HG03521 (cell line): ENCODE results near the gene PSMB8.

ENCODE experiments used
- ATAC-seq: cut with Tn5 transposase; IDR thresholded peaks from one replicate; pipeline ENCODE4 v1.9.1; 2021; ENCODE audit warnings: mild to moderate bottlenecking, moderate library complexity; ENCODE audit not compliant: unreplicated experiment

Gene PSMB8

DNA sequence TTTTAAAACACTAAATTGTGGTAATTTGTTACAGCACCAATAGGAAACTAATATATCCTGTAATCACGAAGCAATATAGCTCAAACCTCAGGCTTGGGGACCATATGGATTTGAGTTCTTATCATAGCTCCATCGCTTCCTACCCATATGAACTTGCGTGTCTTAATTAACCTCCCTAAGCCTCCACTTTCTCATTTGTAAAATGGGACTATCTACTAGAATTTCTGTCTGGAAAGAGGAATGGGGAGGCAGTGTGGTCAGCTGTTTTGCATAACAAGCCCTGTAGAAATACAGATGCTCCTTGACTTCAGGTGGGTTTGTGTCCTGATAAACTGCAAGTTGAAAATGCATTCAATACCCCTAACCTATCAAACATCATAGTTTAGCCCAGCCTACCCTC is 44.1 kb downstream of the PSMB8 start:
- ATAC-seq = no peak

DNA sequence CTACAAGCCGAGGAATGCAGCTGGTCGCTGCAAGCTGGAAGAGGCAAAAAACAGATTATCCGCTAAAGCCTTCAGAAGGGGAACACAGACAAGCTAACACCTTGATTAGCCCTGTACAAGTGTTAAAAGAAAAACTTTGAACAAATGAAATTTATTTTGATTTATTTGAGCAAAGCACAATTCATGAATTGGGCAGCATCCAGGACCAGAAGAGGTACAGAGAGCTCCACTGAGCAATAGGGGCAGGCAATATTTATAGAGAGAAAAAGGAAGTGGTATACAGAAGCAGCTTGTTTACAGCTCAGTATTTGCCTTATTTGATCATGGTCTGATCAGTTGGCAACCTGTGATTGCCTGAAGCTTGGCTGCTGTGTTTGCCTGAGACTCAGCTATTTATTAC is 44.7 kb downstream of the PSMB8 start:
- no peak for ATAC-seq

DNA sequence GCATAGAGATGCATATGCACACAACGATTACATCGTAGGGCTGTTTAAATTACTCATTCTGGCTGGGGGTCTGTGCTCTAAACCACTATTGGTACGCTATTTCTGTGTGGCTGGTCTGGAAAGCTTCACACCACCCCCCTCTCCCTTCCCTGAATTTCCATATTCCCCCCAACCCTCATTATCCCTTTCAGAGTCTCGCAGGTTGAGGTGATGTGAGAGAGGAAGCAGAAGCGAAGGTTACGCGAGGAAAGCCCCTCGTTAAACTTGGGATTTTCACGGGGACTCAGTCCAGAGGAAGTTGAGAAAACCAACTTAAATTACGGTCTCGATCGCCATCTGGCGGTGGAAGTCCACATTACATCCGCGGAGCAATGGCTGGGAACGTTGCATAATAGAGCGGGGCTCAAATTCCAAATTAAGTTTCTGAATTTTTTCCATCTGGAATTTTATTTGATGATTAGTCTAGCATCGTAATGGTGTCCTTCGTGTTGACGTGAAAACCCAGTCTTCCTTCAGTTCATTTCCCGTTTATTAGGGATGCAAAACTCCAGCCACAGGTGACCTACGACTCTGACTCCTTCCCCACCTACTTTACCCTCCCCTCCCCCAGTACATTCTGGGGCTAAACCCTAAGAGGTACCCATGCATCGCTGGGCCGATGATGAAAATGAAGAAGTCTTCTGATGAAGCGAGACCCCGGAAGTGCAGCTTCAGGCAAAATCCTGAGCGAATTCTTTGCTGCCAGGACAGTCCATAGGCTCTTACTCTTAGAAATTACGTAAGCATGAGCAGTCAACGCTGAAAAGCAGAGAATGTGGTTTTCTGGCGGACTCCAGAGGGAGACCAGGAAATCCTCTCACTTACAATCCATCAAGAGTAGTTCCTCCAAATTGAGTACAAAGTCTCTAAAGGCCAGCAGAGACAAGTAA is 46.7 kb downstream of the PSMB8 start:
- ATAC-seq = no peak

DNA sequence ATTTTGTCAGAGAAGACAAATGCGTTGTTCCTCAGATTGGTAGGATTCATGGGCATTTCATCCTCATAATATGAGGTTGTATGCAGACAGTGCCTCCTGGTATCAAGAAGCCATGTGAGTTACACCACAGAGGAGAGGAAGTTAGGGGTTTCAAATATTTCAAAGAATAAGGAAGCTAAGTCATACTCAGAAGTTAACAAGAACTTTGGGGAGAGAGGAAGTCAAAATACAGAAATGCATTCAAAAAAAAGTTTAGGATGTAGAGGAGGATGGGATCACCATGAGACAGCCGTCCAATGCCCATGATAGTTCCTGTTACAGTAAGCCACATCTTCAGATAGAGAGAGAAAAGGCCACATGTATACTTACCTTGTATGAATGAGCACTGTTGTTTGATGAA is 49.3 kb downstream of the PSMB8 start:
- no peak for ATAC-seq

DNA sequence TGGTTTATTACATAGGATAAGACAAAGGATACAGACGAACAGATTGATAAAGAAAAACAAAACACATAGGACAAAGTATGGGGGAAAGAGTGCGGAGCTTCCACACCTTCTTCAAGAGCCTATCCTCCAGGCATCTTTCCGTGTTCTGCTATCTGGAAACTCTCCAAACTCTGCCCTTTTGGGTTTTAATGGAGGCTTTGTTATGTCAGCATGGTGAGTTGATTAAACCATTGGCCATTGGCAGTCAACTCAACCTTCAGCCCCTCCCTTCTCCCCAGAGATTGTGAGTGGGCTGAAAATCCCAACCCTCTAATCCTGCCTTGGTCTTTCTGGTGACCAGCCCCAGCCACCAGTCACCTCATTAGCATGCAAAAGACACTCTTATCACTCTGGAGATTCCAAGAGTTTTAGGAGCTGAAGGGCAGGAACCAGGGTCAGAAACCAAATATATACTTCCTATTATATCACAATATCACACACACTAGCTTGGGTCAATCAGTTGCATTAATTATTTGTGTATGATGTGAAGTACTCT is 50.9 kb downstream of the PSMB8 start:
- ATAC-seq = no peak
